Neuronal stem cell (in vitro differentiated cells): ENCODE measurements around the gene PACRG.

ENCODE experiments used
- DNase-seq: peaks from one replicate; pipeline ENCODE4 v3.0.0-alpha.2; 2013; ENCODE audit warnings: low spot score
- H2AFZ ChIP-seq: one replicate; pipeline ENCODE4 v1.6.1; 2013; ENCODE audit warnings: mild to moderate bottlenecking, low read length, inconsistent platforms
- H2AK5ac ChIP-seq: 2 replicates; pipeline ENCODE4 v1.6.1; 2013; ENCODE audit warnings: low read depth, mild to moderate bottlenecking, inconsistent platforms, low read length, moderate library complexity, mixed read lengths
- H2BK120ac ChIP-seq: 2 replicates; pipeline ENCODE4 v1.6.1; 2013; ENCODE audit warnings: low read depth, mild to moderate bottlenecking, inconsistent platforms, low read length, moderate library complexity, mixed read lengths
- H2BK12ac ChIP-seq: one replicate; pipeline ENCODE4 v1.6.1; 2013; ENCODE audit warnings: low read length, inconsistent platforms
- H2BK15ac ChIP-seq: 2 replicates; pipeline ENCODE4 v1.6.1; 2013; ENCODE audit warnings: mild to moderate bottlenecking, low read length, inconsistent platforms, mixed read lengths
- H2BK5ac ChIP-seq: one replicate; pipeline ENCODE4 v1.6.1; 2013; ENCODE audit warnings: inconsistent platforms, mild to moderate bottlenecking, low read length, moderate library complexity
- H3K14ac ChIP-seq: one replicate; pipeline ENCODE4 v1.6.1; 2013; ENCODE audit warnings: low read length, inconsistent platforms
- H3K18ac ChIP-seq: 2 replicates; pipeline ENCODE4 v1.6.1; 2013; ENCODE audit warnings: low read length, inconsistent platforms
- H3K23ac ChIP-seq: 2 replicates; pipeline ENCODE4 v1.6.1; 2013; ENCODE audit warnings: low read depth, mild to moderate bottlenecking, mixed read lengths, low read length, inconsistent platforms; ENCODE audit not compliant: poor library complexity
- H3K27ac ChIP-seq: replicated peaks from 3 replicates; pipeline ENCODE4 v1.5.1; 2013; ENCODE audit warnings: low read length, inconsistent platforms
- H3K27me3 ChIP-seq, 3 experiments: 2 replicates each; pipeline ENCODE4 v1.6.1; 2013; ENCODE audit warnings: low read length in 3 of 3, mild to moderate bottlenecking in 2 of 3, inconsistent platforms in 1 of 3, low read depth in 1 of 3, mixed read lengths in 1 of 3, moderate library complexity in 1 of 3; ENCODE audit not compliant: control insufficient read depth in 3 of 3, insufficient read depth in 3 of 3
- H3K36me3 ChIP-seq, 2 donors: replicated peaks in 1 of 2; 2 replicates each; pipeline ENCODE4 v1.6.1; 2013; ENCODE audit warnings: low read length in 2 of 2; ENCODE audit not compliant: control insufficient read depth in 2 of 2, insufficient read depth in 2 of 2
- H3K4ac ChIP-seq: 2 replicates; pipeline ENCODE4 v1.6.1; 2013; ENCODE audit warnings: inconsistent platforms, mild to moderate bottlenecking, low read length, moderate library complexity
- H3K4me1 ChIP-seq, 2 donors: 1 replicate in 1 of 2; 2 replicates in 1 of 2; pipeline ENCODE4 v1.6.1; 2013; ENCODE audit warnings: low read length in 2 of 2, low read depth in 1 of 2; ENCODE audit not compliant: control insufficient read depth in 2 of 2, insufficient read depth in 1 of 2
- H3K4me2 ChIP-seq: one replicate; pipeline ENCODE4 v1.6.1; 2013; ENCODE audit warnings: mild to moderate bottlenecking, low read length, inconsistent platforms; ENCODE audit not compliant: insufficient read depth, poor library complexity, severe bottlenecking
- H3K4me3 ChIP-seq, 2 donors: 2 replicates each; pipeline ENCODE4 v1.5.1; 2013; ENCODE audit warnings: low read length in 2 of 2, mild to moderate bottlenecking in 2 of 2, inconsistent platforms in 1 of 2, moderate library complexity in 1 of 2
- H3K79me1 ChIP-seq: one replicate; pipeline ENCODE4 v1.6.1; 2013; ENCODE audit warnings: low read depth, mild to moderate bottlenecking, inconsistent platforms, low read length, moderate library complexity
- H3K9ac ChIP-seq: one replicate; pipeline ENCODE4 v1.6.1; 2013; ENCODE audit warnings: mild to moderate bottlenecking, low read depth, low read length, inconsistent platforms; ENCODE audit not compliant: poor library complexity
- H3K9me3 ChIP-seq, 2 donors: replicated peaks in 1 of 2; 2 replicates each; pipeline versions ENCODE3 to v1.6.1; 2013; ENCODE audit warnings: low read length in 2 of 2, mild to moderate bottlenecking in 2 of 2, inconsistent platforms in 1 of 2, low read depth in 1 of 2, mixed read lengths in 1 of 2, moderate library complexity in 1 of 2; ENCODE audit not compliant: control insufficient read depth in 2 of 2, insufficient read depth in 1 of 2
- H4K8ac ChIP-seq: one replicate; pipeline ENCODE4 v1.6.1; 2013; ENCODE audit warnings: low read depth, mild to moderate bottlenecking, inconsistent platforms, low read length, moderate library complexity
- H4K91ac ChIP-seq: one replicate; pipeline ENCODE4 v1.6.1; 2013; ENCODE audit warnings: low read length, low read depth, mild to moderate bottlenecking, inconsistent platforms; ENCODE audit not compliant: poor library complexity
- WGBS, 2 donors: extraction: QIAGEN DNeasy Blood & Tissue Kit; methylation state at CpG; one replicate each; pipeline ENCODE4 v1.1.7; 2013; ENCODE audit warnings: missing lambda C conversion rate in 2 of 2, mixed read lengths in 1 of 2; ENCODE audit not compliant: insufficient read length in 2 of 2, insufficient replicate concordance in 1 of 2; ENCODE audit errors: extremely low coverage in 2 of 2; 5-methylcytosine and 5-hydroxymethylcytosine counted together

The PACRG gene

DNA sequence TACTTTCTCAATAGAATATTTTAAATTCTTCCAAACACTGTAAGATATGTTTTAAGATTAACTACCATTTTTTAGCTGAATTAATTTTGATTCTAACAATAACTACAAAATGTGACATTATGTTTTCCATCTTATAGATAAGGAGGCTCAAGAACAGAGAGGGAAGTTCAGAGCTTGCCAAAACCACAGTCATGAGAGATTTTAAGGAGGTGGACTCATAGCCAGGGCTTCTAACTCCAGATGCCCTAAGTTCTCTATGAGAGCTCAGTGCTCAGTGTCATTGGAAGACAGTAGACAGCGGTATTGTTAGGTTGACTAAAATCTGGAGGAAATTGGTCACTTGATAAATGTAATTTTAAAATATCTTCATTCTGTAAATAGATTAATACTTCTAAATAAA, 144.2 kb downstream of the PACRG start:
- WGBS, 2 donors: no CpG with 5 or more reads among the region's 1 CpG
- Histone ChIP-seq H3K27me3 (no peaks in the 10 kb centered on the region), H3K4me2 (no peak overlapping the region), H2BK120ac (no peak overlapping the region), H3K27ac (no peak overlapping the region), H2AFZ (no peak overlapping the region), H2BK5ac (no peak overlapping the region), H3K9me3 (no peaks in the 10 kb centered on the region), H3K4me1 (no peaks in the 10 kb centered on the region), H2BK12ac (no peak overlapping the region), H4K8ac (no peak overlapping the region), H3K14ac (no peak overlapping the region), H3K4me3 (no peak overlapping the region), H3K9ac (no peak overlapping the region), H2BK15ac (no peak overlapping the region), H3K23ac (no peak overlapping the region), H3K18ac (no peak overlapping the region), H3K36me3 (no peaks in the 10 kb centered on the region), H3K4ac (no peak overlapping the region), H4K91ac (no peak overlapping the region), H2AK5ac (no peak overlapping the region), H3K79me1 (no peaks in the 10 kb centered on the region)
- DNase-seq: no peak

GRCh38 chr6:162873537-162873936, 145.8 kb downstream of the PACRG start:
- no peak overlapping the region for H4K91ac ChIP-seq
- no peak overlapping the region for H3K18ac ChIP-seq
- no peak overlapping the region for H3K14ac ChIP-seq
- no peak overlapping the region for H3K4me3 ChIP-seq
- H4K8ac ChIP-seq: no peak overlapping the region
- no peaks in the 10 kb centered on the region for H3K36me3 ChIP-seq
- H3K9me3 ChIP-seq: no peaks in the 10 kb centered on the region
- no peak overlapping the region for H3K4ac ChIP-seq
- no peaks in the 10 kb centered on the region for H3K79me1 ChIP-seq
- WGBS, 2 donors: no CpG with 5 or more reads among the region's 2 CpGs
- no peak for DNase-seq
- no peak overlapping the region for H2BK12ac ChIP-seq
- no peaks in the 10 kb centered on the region for H3K27me3 ChIP-seq
- no peak overlapping the region for H2BK15ac ChIP-seq
- no peak overlapping the region for H2BK120ac ChIP-seq
- H3K9ac ChIP-seq: no peak overlapping the region
- H3K27ac ChIP-seq: no peak overlapping the region
- no peak overlapping the region for H2AK5ac ChIP-seq
- H2BK5ac ChIP-seq: no peak overlapping the region
- no peaks in the 10 kb centered on the region for H3K4me1 ChIP-seq
- no peak overlapping the region for H3K23ac ChIP-seq
- H2AFZ ChIP-seq: no peak overlapping the region
- H3K4me2 ChIP-seq: no peak overlapping the region

GRCh38 chr6:162875070-162875469, 147.3 kb downstream of the PACRG start:
- Histone ChIP-seq H4K8ac (no peak overlapping the region), H3K14ac (no peak overlapping the region), H3K9ac (peak overlapping the region; percentile 66), H3K79me1 (no peaks in the 10 kb centered on the region), H2AFZ (no peak overlapping the region), H3K9me3 (no peaks in the 10 kb centered on the region), H3K4me1 (no peaks in the 10 kb centered on the region), H2BK120ac (no peak overlapping the region), H2BK5ac (no peak overlapping the region), H2BK12ac (no peak overlapping the region), H4K91ac (no peak overlapping the region), H3K4ac (no peak overlapping the region), H3K4me3 (peak overlapping the region in 1 of 2 donors; percentile 59), H2AK5ac (no peak overlapping the region), H3K23ac (no peak overlapping the region), H3K27ac (no peak overlapping the region), H3K27me3 (no peaks in the 10 kb centered on the region), H3K4me2 (no peak overlapping the region), H2BK15ac (no peak overlapping the region), H3K36me3 (no peaks in the 10 kb centered on the region), H3K18ac (no peak overlapping the region)
- no peak for DNase-seq
- no CpG with 5 or more reads among the region's 2 CpGs for WGBS, 2 donors

DNA sequence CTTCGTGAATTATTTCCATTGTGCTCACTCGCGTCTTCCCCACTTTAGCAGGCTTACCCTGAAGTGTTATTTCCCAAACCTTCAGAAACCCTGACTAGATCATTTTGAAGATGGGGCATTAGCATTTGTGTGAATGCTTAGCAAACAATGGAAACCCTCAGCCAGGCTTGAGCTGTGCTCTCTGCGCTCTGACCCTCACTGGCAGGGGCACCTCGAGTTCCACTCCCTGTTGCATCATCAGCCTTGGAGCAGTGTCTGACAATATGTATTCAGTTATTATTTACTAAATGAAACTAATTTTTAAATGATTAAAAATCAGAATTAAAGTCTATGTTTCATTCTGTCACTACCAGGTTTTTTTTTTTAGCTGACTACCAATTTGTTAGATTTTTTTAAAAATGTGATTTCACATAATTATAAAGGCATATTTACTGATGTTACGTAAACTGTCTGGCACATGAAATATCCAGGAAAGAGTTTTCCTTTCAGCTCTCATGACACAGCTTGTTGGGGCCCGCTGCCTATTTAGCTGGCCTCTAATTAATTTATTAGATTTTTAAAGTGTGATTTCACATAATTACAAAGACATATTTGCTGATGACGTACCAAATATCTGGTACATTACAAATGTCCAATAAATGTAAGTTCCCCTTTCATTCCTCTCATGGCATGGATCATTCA, 155.2 kb downstream of the PACRG start:
- H2BK12ac ChIP-seq: no peak overlapping the region
- H3K4me1 ChIP-seq: peaks cover 0 to 12% of the 10 kb centered on the region in 2 donors
- no peak overlapping the region for H3K4me3 ChIP-seq
- H2BK120ac ChIP-seq: no peak overlapping the region
- no peak overlapping the region for H3K23ac ChIP-seq
- no peak overlapping the region for H3K4me2 ChIP-seq
- no peak overlapping the region for H2BK5ac ChIP-seq
- no CpG with 5 or more reads among the region's 8 CpGs for WGBS, 2 donors
- no peaks in the 10 kb centered on the region for H3K9me3 ChIP-seq
- H3K27ac ChIP-seq: no peak overlapping the region
- peak overlapping the region; percentile 25 for H2AFZ ChIP-seq
- no peaks in the 10 kb centered on the region for H3K36me3 ChIP-seq
- no peak overlapping the region for H3K18ac ChIP-seq
- H3K4ac ChIP-seq: no peak overlapping the region
- H2BK15ac ChIP-seq: no peak overlapping the region
- H2AK5ac ChIP-seq: no peak overlapping the region
- no peak overlapping the region for H3K14ac ChIP-seq
- no peak overlapping the region for H4K91ac ChIP-seq
- H3K27me3 ChIP-seq: no peaks in the 10 kb centered on the region
- no peak overlapping the region for H3K9ac ChIP-seq
- H4K8ac ChIP-seq: no peak overlapping the region
- no peaks in the 10 kb centered on the region for H3K79me1 ChIP-seq
- no peak for DNase-seq
